ENCODE data around the gene AQP12B. TPM values are rescaled to one million over a fixed set of nuclear protein-coding genes. Genes with fewer than 3 reads are reported as not detected.

AQP12B gene
- total RNA-seq, 1 experiment from 2014 or later = not detected

GRCh38 chr2:240687045-240687740, 4.5 kb upstream of the AQP12B start:
- WGBS (ENCODE audit: extremely low coverage, insufficient read length, low lambda C conversion rate) = no CpG with 5 or more reads among the region's 20 CpGs
- no peak overlapping the region; a peak in 1 of 7 replicates for H3K27ac Mint-ChIP-seq

More at GRCh38 chr2:240687045-240687740, 4.5 kb upstream of the AQP12B start:
- H3K4ac ChIP-seq (ENCODE audit: low read depth, low read length) = no peak overlapping the region
- H2BK5ac ChIP-seq (ENCODE audit: insufficient read length, low read length) = no peak overlapping the region
- no peak overlapping the region for H4K8ac ChIP-seq (replicated peaks; ENCODE audit: insufficient read length, low read depth, low read length)
- H3K4me1 Mint-ChIP-seq = peaks cover 0 to 7% of the 10 kb centered on the region in 2 experiments; a peak in 3 of 4 replicates
- H2AFZ ChIP-seq (ENCODE audit: low read length) = no peak overlapping the region
- peak; percentile 23 for DNase-seq
- no peak overlapping the region for H3K27ac ChIP-seq (ENCODE audit: insufficient read length, low read depth, low read length)
- H3K14ac ChIP-seq (ENCODE audit: insufficient read depth, low read length) = peak overlapping the region; percentile 35; the same call in 1 of the 2 replicates
- H3K9ac ChIP-seq (ENCODE audit: extremely low read depth, insufficient read length, low read length) = no peak overlapping the region
- H4K5ac ChIP-seq (ENCODE audit: insufficient read length, low read depth, low read length) = no peak overlapping the region
- H3K9me3 ChIP-seq (ENCODE audit: control insufficient read depth, low read depth, low read length) = no peaks in the 10 kb centered on the region
- H2BK12ac ChIP-seq (ENCODE audit: insufficient read length, low read depth, low read length) = no peak overlapping the region
- H4K91ac ChIP-seq (ENCODE audit: insufficient read length, low read depth, low read length) = no peak overlapping the region
- H3K79me2 ChIP-seq (ENCODE audit: insufficient read depth, low read length) = no peaks in the 10 kb centered on the region
- H3K9me3 Mint-ChIP-seq = no peaks in the 10 kb centered on the region
- H3K18ac ChIP-seq (ENCODE audit: insufficient read length, low read depth, low read length) = no peak overlapping the region
- no peak overlapping the region for H2AK5ac ChIP-seq (ENCODE audit: insufficient read length, low read length)
- H2BK120ac ChIP-seq (ENCODE audit: low read depth, low read length, poor library complexity, severe bottlenecking) = no peak overlapping the region
- H3K4me2 ChIP-seq (ENCODE audit: insufficient read depth, insufficient read length, low read length) = no peak overlapping the region
- no peak overlapping the region for H3K23ac ChIP-seq (ENCODE audit: insufficient read length, low read depth, low read length)
- H4K20me1 ChIP-seq (ENCODE audit: control insufficient read depth, insufficient read depth, insufficient read length) = no peaks in the 10 kb centered on the region
- H3K23me2 ChIP-seq (ENCODE audit: insufficient read length, low read depth, low read length, poor library complexity, severe bottlenecking) = no peaks in the 10 kb centered on the region
- no peaks in the 10 kb centered on the region for H3K36me3 Mint-ChIP-seq (ENCODE audit: insufficient read depth in 1 of 3, low read depth in 3 of 3)
- H3K27me3 ChIP-seq (ENCODE audit: insufficient read depth, low read length) = no peaks in the 10 kb centered on the region
- H3T11ph ChIP-seq (ENCODE audit: low read length) = no peak overlapping the region
- H3K27me3 Mint-ChIP-seq (ENCODE audit: low read depth) = no peaks in the 10 kb centered on the region; the same call in 1 of the 2 replicates
- H2BK15ac ChIP-seq (ENCODE audit: low read depth, low read length) = no peak overlapping the region
- no peak overlapping the region for H3K56ac ChIP-seq (ENCODE audit: insufficient read length, low read depth, low read length)
- H2BK20ac ChIP-seq (ENCODE audit: low read depth, low read length, poor library complexity, severe bottlenecking) = no peak overlapping the region
- no peak for TF ChIP-seq CTCF (conservative IDR thresholded peaks at IDR 0.05)
- H3K4me3 Mint-ChIP-seq = no peak overlapping the region
- no peaks in the 10 kb centered on the region for H3K4me1 ChIP-seq (ENCODE audit: insufficient read depth, low read length)
- H3K79me1 ChIP-seq (ENCODE audit: insufficient read depth, low read depth, low read length, poor library complexity, severe bottlenecking) = no peaks in the 10 kb centered on the region
